NCI-H1694 (cell line): Measurements from ENCODE around the gene MLLT10.
"Not testable (repeated sequence)": the region's sequence is repeated elsewhere in the genome, so short reads cannot be mapped to it uniquely, and the experiment has no call there.

Source experiments
- DNase-seq: peaks from one replicate; lab custom pipeline; 2025; lab: John Stamatoyannopoulos, UW

MLLT10 gene

GRCh38 chr10:21581421-21581834 is 47.4 kb downstream of the MLLT10 start:
- DNase-seq: not testable (repeated sequence)

GRCh38 chr10:21584834-21585530 is 51.0 kb downstream of the MLLT10 start:
- DNase-seq: no peak

GRCh38 chr10:21587391-21587790 is 53.4 kb downstream of the MLLT10 start:
- DNase-seq: no peak

- not testable (repeated sequence) for DNase-seq
Observed at GRCh38 chr10:21588159-21588558, 54.1 kb downstream of the MLLT10 start.

GRCh38 chr10:21593986-21594385 is 60.0 kb downstream of the MLLT10 start:
- DNase-seq: no peak

GRCh38 chr10:21599582-21599981 is 65.5 kb downstream of the MLLT10 start:
- DNase-seq: no peak

GRCh38 chr10:21600804-21601433 is 66.9 kb downstream of the MLLT10 start:
- no peak for DNase-seq

- DNase-seq: no peak
Observed at GRCh38 chr10:21602313-21602712, 68.3 kb downstream of the MLLT10 start.

- no peak for DNase-seq
Observed at GRCh38 chr10:21603721-21604120, 69.7 kb downstream of the MLLT10 start.

GRCh38 chr10:21604651-21605050 is 70.6 kb downstream of the MLLT10 start:
- no peak for DNase-seq

- no peak for DNase-seq
Observed at GRCh38 chr10:21607907-21608306, 73.9 kb downstream of the MLLT10 start.

- DNase-seq: no peak
Observed at GRCh38 chr10:21614000-21614399, 80.0 kb downstream of the MLLT10 start.

GRCh38 chr10:21617267-21617666 is 83.2 kb downstream of the MLLT10 start:
- no peak for DNase-seq

GRCh38 chr10:21623291-21623690 is 89.3 kb downstream of the MLLT10 start:
- no peak for DNase-seq

- not testable (repeated sequence) for DNase-seq
Observed at GRCh38 chr10:21624421-21624820, 90.4 kb downstream of the MLLT10 start.

- DNase-seq: no peak
Observed at GRCh38 chr10:21624951-21625350, 90.9 kb downstream of the MLLT10 start.

- DNase-seq: no peak
Observed at GRCh38 chr10:21625623-21626229, 91.7 kb downstream of the MLLT10 start.

- DNase-seq: no peak
Observed at GRCh38 chr10:21626457-21627161, 92.6 kb downstream of the MLLT10 start.

GRCh38 chr10:21627331-21627730 is 93.3 kb downstream of the MLLT10 start:
- DNase-seq: no peak

- no peak for DNase-seq
Observed at GRCh38 chr10:21628023-21628422, 94.0 kb downstream of the MLLT10 start.

GRCh38 chr10:21628645-21629044 is 94.6 kb downstream of the MLLT10 start:
- not testable (repeated sequence) for DNase-seq

GRCh38 chr10:21634599-21635365 is 100.8 kb downstream of the MLLT10 start:
- no peak for DNase-seq
